Skin epidermis (tissue), 12 donors: ENCODE data around the gene TMEM250.

Source experiments
- H3K27ac ChIP-seq, 21 experiments: fragments of 200-600 bp; sonication (generic) in 11 of 21; one replicate each; pipeline ENCODE4 v1.5.0; 2020; ENCODE audit warnings: mild to moderate bottlenecking in 3 of 21, inconsistent platforms in 2 of 21, moderate library complexity in 2 of 21
- H3K4me3 ChIP-seq, 7 experiments: fragments of 200-600 bp; sonication (generic) in 2 of 7; one replicate each; pipeline ENCODE4 v1.5.0; 2020; ENCODE audit warnings: inconsistent platforms in 2 of 7, mild to moderate bottlenecking in 2 of 7, moderate library complexity in 1 of 7

The TMEM250 gene

GRCh38 chr9:136075881-136076678 lies 42.6 kb downstream of the TMEM250 start:
- Histone ChIP-seq H3K27ac (no peak overlapping the region), H3K4me3 (no peak overlapping the region)

GRCh38 chr9:136075134-136075841 lies 43.4 kb downstream of the TMEM250 start:
- Histone ChIP-seq H3K4me3 (no peak overlapping the region), H3K27ac (no peak overlapping the region)

- no peak overlapping the region for H3K27ac ChIP-seq
- no peak overlapping the region for H3K4me3 ChIP-seq
These were observed 44.0 kb downstream of the TMEM250 start for GRCh38 chr9:136074706-136075105.
